Heart left ventricle (tissue), 13 donors: ENCODE data around the gene POU4F3.

Source experiments
- CTCF ChIP-seq, 12 donors: fragments of 200-600 bp; sonication (generic) in 4 of 12; IDR thresholded peaks; one replicate each; pipeline versions ENCODE4 v1.5.0 to v1.8.0; 2018 to 2022; ENCODE audit warnings: antibody characterized with exemption in 12 of 12, mild to moderate bottlenecking in 5 of 12
- POLR2A ChIP-seq, 2 donors: fragments of 450-650 bp; IDR thresholded peaks; one replicate each; pipeline ENCODE4 v1.6.1; 2017; ENCODE audit warnings: antibody characterized with exemption in 2 of 2, mild to moderate bottlenecking in 2 of 2, moderate library complexity in 2 of 2
- donor health status: ischemic (EF 13 %, LVEDD 7.1; RV severe dilation, severe dysfunction).
- donor health status: DM: no; HTN: yes; CAD: no.
- donor health status: DM: no; HTN: no; CAD: no.
- donor health status: ischemic (EF 25% LVEDD 6.9; RV normal size, moderate dysfunction).
- donor health status: ischemic (EF 25% LVEDD 5.7; RV mildly dilated, moderate dysfunction).
- donor health status: ischemic (EF 35%, LVEDD 5.7; RV mildly dilated, moderate dysfunction).
- donor health status: nonischemic (EF 11% LVEDD 7.7; RV severe dilation, severe dysfunction).
- donor health status: DM: yes; HTN: yes; CAD: no.
- donor health status: PGD.
- donor health status: ischemic (EF 29% LVEDD 5.4; RV normal size, mild dysfunction).
- donor health status: nonischemic (EF 23%, LVEDD 6.1; RV moderate dilation, normal function).

- TF ChIP-seq CTCF (IDR thresholded peaks at IDR 0.05) (no peak), POLR2A (IDR thresholded peaks at IDR 0.05) (no peak)
Observed at GRCh38 chr5:146307796-146308195, 30.8 kb upstream of the POU4F3 start.
